OCI-LY7 (cell line): ENCODE data around the gene SLC6A6. TPM values are rescaled to one million over a fixed set of nuclear protein-coding genes. Genes with fewer than 3 reads are reported as not detected.

Experiments used
- BruUV-seq: library from RNA; stranded (reverse); fragments of 400-500 nt; replicated peaks from 2 replicates; lab custom pipeline; 2021; lab: Mats Ljungman, UMichigan
- CTCF ChIA-PET: fragments of 300-600 bp; sonication (Branson Sonifier 250); formaldehyde crosslinking; loops from one replicate; lab custom pipeline; 2022; ENCODE audit warnings: antibody characterized with exemption; ENCODE audit not compliant: unreplicated experiment; lab: Charles Lee
- POLR2A ChIA-PET: fragments of 300-600 bp; sonication (Branson Sonifier 250); formaldehyde crosslinking; loops from one replicate; lab custom pipeline; 2022; ENCODE audit warnings: antibody characterized with exemption; lab: Charles Lee
- DNase-seq: peaks from one replicate; pipeline ENCODE4 v3.0.0-alpha.2; 2015; ENCODE audit warnings: low spot score
- H2AFZ ChIP-seq: fragments of 200-600 bp; sonication (generic), shearing (Covaris generic); 2 replicates; pipeline ENCODE4 v1.6.1; 2014; ENCODE audit warnings: mild to moderate bottlenecking, antibody characterized with exemption, low read length, moderate library complexity
- H3K27ac ChIP-seq: fragments of 200-600 bp; sonication (generic); 2 replicates; pipeline ENCODE4 v1.5.1; 2014; ENCODE audit warnings: mixed run types, low read depth, mild to moderate bottlenecking, moderate library complexity, low read length, inconsistent platforms; ENCODE audit not compliant: poor library complexity, severe bottlenecking
- H3K36me3 ChIP-seq: fragments of 200-600 bp; sonication (generic); 2 replicates; pipeline ENCODE4 v1.6.1; 2014; ENCODE audit warnings: mild to moderate bottlenecking, antibody characterized with exemption, low read length, moderate library complexity, mixed read lengths; ENCODE audit not compliant: insufficient read depth
- H3K4me1 ChIP-seq: fragments of 200-600 bp; sonication (generic); 2 replicates; pipeline ENCODE4 v1.5.1; 2014; ENCODE audit warnings: mild to moderate bottlenecking, low read length; ENCODE audit not compliant: insufficient read depth, poor library complexity, severe bottlenecking
- H3K4me2 ChIP-seq: fragments of 200-600 bp; sonication (generic); 2 replicates; pipeline ENCODE4 v1.6.1; 2014; ENCODE audit warnings: mild to moderate bottlenecking, low read length
- H3K4me3 ChIP-seq: fragments of 200-600 bp; sonication (generic); 2 replicates; pipeline ENCODE4 v1.5.1; 2014; ENCODE audit warnings: mild to moderate bottlenecking, low read depth, low read length; ENCODE audit not compliant: poor library complexity, severe bottlenecking
- H3K79me2 ChIP-seq: fragments of 200-600 bp; sonication (generic); 2 replicates; pipeline ENCODE4 v1.6.1; 2016; ENCODE audit warnings: low read depth, mild to moderate bottlenecking, low read length, moderate library complexity, mixed read lengths; ENCODE audit not compliant: insufficient read depth
- H3K9me2 ChIP-seq: fragments of 200-600 bp; sonication (generic); 2 replicates; pipeline ENCODE4 v1.6.1; 2016; ENCODE audit warnings: mild to moderate bottlenecking, low read length, mixed read lengths; ENCODE audit not compliant: insufficient read depth
- H3K9me3 ChIP-seq: fragments of 200-600 bp; sonication (generic); 2 replicates; pipeline ENCODE4 v1.6.1; 2014; ENCODE audit warnings: mild to moderate bottlenecking, mixed run types, low read length, mixed read lengths
- H4K20me1 ChIP-seq: fragments of 200-600 bp; sonication (generic); 2 replicates; pipeline ENCODE4 v1.6.1; 2014; ENCODE audit warnings: mild to moderate bottlenecking, antibody characterized with exemption, low read length, moderate library complexity, mixed read lengths; ENCODE audit not compliant: insufficient read depth
- CTCF ChIP-seq: fragments of 200-600 bp; sonication (generic); conservative IDR thresholded peaks from 2 replicates; pipeline ENCODE4 v1.5.1; 2014; ENCODE audit warnings: mild to moderate bottlenecking, antibody characterized with exemption, low read length, moderate library complexity, mixed read lengths
- EZH2phosphoT487 ChIP-seq: fragments of 200-600 bp; sonication (generic); IDR thresholded peaks from 2 replicates; pipeline ENCODE4 v1.6.1; 2018; ENCODE audit warnings: low read depth, borderline replicate concordance, mild to moderate bottlenecking, mixed run types, antibody characterized with exemption, low read length, moderate library complexity, mixed read lengths
- intact Hi-C: fragments of 100-400 bp; cut with micrococcal nuclease; formaldehyde crosslinking; loops from one replicate; pipeline ENCODE4 v1.10.0; 2022; ENCODE audit not compliant: unreplicated experiment
- total RNA-seq, 2 experiments: library from RNA; depleted of rRNA in 1 of 2; stranded (reverse); fragments of >200 nt in 1 of 2; shearing (Covaris generic) in 1 of 2; gene quantifications; 2 replicates each; pipeline ENCODE4 v1.2.3, GENCODE V29; 2014 to 2022

Gene SLC6A6
- total RNA-seq, 2 experiments from 2014 or later: 43.0 to 51.8 TPM

DNA sequence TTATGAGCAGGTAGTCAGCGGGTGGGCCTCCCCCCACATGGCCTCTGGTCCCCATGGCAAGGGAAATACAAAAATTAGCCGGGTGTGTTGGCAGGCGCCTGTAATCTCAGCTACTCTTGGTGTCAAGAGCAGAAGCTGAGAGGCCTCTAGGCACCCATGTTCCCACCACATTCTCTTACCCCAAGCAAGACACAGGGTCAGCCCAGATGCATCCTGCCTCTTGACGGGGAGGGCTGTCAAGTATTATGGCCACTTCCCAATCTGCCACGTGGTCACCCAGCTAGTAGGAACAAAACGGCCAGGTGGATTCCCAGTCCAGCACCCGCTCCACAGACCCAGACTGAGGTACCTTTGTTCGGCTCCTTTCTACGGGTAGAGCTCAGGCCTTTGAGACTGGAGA lies 16.2 kb upstream of the SLC6A6 start:
- H3K27ac ChIP-seq: peak overlapping the region; percentile 97
- H3K4me2 ChIP-seq: 0 out of 2 replicates have a peak overlapping the region, but pooled peaks have one; percentile 5
- intact Hi-C loops: no loop called here
- no peaks in the 10 kb centered on the region for H4K20me1 ChIP-seq
- BruUV-seq: no TSS peak
- TF ChIP-seq EZH2phosphoT487 (no peak), CTCF (no peak)
- no peaks in the 10 kb centered on the region for H3K9me3 ChIP-seq
- no peaks in the 10 kb centered on the region for H3K79me2 ChIP-seq
- no peak for DNase-seq
- peaks cover 100% of the 10 kb centered on the region for H3K4me1 ChIP-seq
- CTCF ChIA-PET: interaction anchor here (0.6 kb wide), 1 partner anchor 19 kb away, joined by 3 read pairs; no protein-coding TSS in a partner anchor
- H3K4me3 ChIP-seq: no peak overlapping the region
- no peaks in the 10 kb centered on the region for H3K9me2 ChIP-seq
- H3K36me3 ChIP-seq: no peaks in the 10 kb centered on the region
- 0 out of 2 replicates have a peak overlapping the region, but pooled peaks have one; percentile 2 for H2AFZ ChIP-seq
- POLR2A ChIA-PET: interaction anchor here (1.2 to 3.2 kb wide), 5 partner anchors 8 to 67 kb away, joined by 3 to 39 read pairs (median 4); no protein-coding TSS in a partner anchor

DNA sequence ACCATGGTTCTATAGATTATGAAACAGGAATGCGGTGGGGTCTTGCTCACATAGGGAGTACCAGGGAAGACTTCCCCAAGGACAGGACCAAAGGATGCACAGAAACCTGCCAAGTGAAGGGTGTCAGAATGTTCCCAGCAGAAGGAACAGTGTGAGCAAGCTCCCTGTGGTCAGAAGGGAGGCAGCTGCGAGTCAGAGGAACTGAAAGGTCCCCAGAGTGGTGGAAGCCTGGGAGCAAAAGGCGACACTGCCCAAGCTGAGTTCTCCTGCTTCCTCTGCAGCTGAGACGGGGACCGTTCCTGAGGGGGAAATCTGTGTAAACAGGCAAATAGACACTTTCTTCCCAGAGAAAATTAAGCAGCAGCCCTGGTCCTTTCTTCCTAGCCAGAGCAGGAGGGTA lies 14.2 kb upstream of the SLC6A6 start:
- no peaks in the 10 kb centered on the region for H3K79me2 ChIP-seq
- BruUV-seq: no TSS peak
- no peaks in the 10 kb centered on the region for H3K36me3 ChIP-seq
- intact Hi-C loops: no loop called here
- H3K4me3 ChIP-seq: peak overlapping the region; percentile 32
- H3K4me1 ChIP-seq: peaks cover 98% of the 10 kb centered on the region
- peak overlapping the region; percentile 77 for H3K4me2 ChIP-seq
- H3K27ac ChIP-seq: peak overlapping the region; percentile 97
- peak overlapping the region; percentile 8; the same call in 1 of the 2 replicates for H2AFZ ChIP-seq
- H4K20me1 ChIP-seq: no peaks in the 10 kb centered on the region
- H3K9me3 ChIP-seq: no peaks in the 10 kb centered on the region
- no peak for TF ChIP-seq CTCF
- TF ChIP-seq EZH2phosphoT487: no peak
- POLR2A ChIA-PET: interaction anchor here (0.6 to 3.2 kb wide), 6 partner anchors 10 to 50 kb away, joined by 3 to 39 read pairs (median 4); partner anchors contain the start of gene SLC6A6
- H3K9me2 ChIP-seq: no peaks in the 10 kb centered on the region
- CTCF ChIA-PET: interaction anchor here (0.8 to 1.3 kb wide), 2 partner anchors 12 to 33 kb away, joined by 3 read pairs; no protein-coding TSS in a partner anchor
- peak; percentile 58 for DNase-seq

GRCh38 chr3:14389166-14389606 lies 13.2 kb upstream of the SLC6A6 start:
- H3K9me3 ChIP-seq: no peaks in the 10 kb centered on the region
- peak overlapping the region; percentile 77 for H3K4me2 ChIP-seq
- H3K36me3 ChIP-seq: no peaks in the 10 kb centered on the region

More at GRCh38 chr3:14389166-14389606, 13.2 kb upstream of the SLC6A6 start:
- Histone ChIP-seq H3K27ac (peak overlapping the region; percentile 97), H3K4me3 (peak overlapping the region; percentile 55), H2AFZ (peak overlapping the region; percentile 62; the same call in 1 of the 2 replicates), H3K79me2 (no peaks in the 10 kb centered on the region), H4K20me1 (no peaks in the 10 kb centered on the region), H3K4me1 (peaks cover 97% of the 10 kb centered on the region), H3K9me2 (no peaks in the 10 kb centered on the region)
- DNase-seq: peak; percentile 69
- BruUV-seq: no TSS peak
- CTCF ChIA-PET: interaction anchor here (1.3 to 1.5 kb wide), 2 partner anchors 10 to 11 kb away, joined by 3 to 4 read pairs; no protein-coding TSS in a partner anchor
- POLR2A ChIA-PET: interaction anchor here (0.6 to 3.2 kb wide), 5 partner anchors 11 to 819 kb away, joined by 3 to 39 read pairs (median 8); partner anchors contain the start of gene SLC6A6
- TF ChIP-seq EZH2phosphoT487 (no peak), CTCF (no peak)
- intact Hi-C loops: loop anchor here (1.0 kb wide), 1 partner anchor 13 kb away; the partner anchor contains the start of gene SLC6A6
